ENCODE measurements around the gene HCN4.
"Not testable (repeated sequence)": the region's sequence is repeated elsewhere in the genome, so short reads cannot be mapped to it uniquely, and the experiment has no call there.

HCN4 gene

DNA sequence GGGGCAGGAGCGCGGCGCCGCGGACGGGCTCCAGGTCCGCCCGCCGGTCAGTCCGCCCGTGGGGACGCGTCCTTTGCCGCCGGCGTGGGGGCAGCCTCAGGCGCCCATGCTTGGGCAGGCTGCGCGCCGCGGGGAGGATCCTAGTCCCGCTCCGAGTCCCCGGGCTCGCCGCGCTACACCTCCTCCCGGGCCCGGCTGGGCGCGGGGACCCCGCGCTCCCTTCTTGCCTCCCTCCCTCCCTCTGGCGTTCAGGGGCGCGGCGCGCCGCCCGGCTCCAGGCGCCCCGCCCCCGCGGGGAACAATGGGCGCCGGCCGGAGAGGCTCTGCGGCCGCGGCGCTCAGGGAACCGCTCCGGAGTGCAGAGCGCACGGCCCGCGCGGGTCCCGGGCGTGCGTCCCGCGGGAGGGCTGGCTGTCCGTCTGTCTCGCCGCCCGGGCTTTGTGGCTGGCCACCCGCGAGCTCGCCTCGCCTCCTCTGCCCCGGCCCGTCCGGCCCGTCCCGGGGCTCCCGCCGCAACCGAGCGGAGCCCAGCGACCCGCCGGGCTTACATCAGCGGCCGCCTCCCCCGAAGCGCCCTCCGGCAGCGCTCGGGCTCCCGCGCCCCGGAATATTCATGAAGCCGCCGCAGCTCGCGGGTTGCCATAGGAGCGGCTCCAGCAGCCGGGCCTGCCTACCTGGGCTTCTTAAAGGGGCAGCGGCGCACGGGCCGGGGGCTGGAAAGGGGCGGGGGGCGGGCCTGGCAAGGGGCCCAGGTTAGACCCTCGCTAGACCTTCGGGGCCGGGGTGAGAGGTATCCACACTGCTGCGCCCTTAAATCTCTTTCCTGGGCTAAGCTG lies at the start of gene HCN4:
Gene HCN4, minus strand, starts transcription at position 658 of the 836 bp plus-strand sequence. CDS start 688 bp downstream, outside the sequence.
- DNase-seq (ENCODE audit: low spot score): peak; percentile 43

DNA sequence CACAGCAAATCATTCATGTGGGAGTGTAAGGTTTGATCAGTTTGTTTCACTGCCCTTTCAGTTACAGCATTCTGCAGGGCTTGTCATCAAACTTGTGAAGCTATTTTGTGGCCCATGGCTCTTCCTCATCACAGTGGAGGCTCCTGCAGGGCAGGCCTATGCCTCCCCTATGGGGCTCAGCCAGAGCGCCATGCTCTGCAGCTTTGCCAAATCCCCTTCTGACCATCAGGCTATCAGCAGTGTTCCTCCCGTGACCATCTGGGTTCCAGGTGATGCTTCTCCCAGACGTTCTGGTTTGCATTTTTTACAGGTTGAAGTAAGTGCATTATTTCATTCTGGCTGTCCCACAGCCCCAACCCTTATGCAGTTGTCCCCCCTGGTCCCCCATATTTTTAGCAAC lies 46.1 kb upstream of the HCN4 start:
- no peak for DNase-seq (ENCODE audit: low spot score)

DNA sequence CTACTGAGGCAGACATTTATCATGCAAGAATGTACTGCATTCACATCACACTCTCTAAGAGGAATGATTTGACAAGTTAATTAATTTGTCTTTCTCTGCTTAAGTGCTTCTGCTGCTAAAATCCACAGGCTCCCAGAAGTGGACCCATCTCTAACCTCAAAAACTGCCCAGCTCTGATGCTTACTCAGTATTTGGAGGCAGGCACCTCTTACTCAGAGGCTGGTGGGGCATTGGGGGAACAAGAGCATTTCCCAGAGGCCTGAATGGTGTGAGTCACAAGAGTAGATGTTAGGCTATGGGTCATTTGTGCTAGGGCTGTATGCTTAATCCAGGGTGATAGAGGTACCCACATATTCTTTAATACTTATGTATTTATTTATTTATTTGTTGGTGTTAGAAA lies 34.4 kb upstream of the HCN4 start:
- no peak for DNase-seq (ENCODE audit: low spot score)

DNA sequence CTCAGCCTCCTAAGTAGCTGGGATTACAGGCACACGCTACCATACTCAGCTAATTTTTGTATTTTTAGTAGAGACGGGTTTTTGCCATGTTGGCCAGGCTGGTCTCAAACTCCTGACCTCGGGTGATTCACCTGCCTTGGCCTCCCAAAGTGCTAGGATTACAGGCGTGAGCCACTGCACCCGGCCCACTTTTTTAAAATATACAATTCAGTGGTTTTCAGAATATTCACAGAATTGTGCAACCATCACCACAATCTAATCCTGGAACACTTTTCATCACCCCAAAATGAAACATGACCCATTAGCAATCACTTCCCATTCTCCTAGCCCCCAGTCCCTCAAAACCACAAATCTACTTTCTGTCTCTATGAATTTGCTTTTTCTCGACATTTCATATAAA lies 31.5 kb upstream of the HCN4 start:
- not testable (repeated sequence) for DNase-seq (ENCODE audit: low spot score)

DNA sequence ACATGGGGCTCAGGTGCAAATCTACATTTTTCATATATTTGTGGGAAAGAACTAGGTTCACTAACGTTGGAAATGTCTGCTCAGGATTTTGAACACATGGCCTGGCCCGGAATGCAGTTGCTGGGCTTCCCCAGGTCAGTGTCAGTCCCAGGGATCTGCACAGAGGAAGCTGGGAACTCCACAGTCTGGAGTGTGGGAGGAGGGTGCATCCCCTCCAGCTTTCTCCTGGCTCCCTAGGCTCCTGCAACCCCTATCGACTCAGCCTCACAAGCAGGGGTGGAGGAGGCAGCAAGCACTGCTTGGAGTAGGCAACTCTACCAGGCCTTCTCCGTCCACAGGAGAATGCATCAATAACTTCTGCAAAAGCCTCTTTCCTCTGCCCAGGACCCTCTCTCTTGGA lies 30.1 kb upstream of the HCN4 start:
- DNase-seq (ENCODE audit: low spot score): no peak

DNA sequence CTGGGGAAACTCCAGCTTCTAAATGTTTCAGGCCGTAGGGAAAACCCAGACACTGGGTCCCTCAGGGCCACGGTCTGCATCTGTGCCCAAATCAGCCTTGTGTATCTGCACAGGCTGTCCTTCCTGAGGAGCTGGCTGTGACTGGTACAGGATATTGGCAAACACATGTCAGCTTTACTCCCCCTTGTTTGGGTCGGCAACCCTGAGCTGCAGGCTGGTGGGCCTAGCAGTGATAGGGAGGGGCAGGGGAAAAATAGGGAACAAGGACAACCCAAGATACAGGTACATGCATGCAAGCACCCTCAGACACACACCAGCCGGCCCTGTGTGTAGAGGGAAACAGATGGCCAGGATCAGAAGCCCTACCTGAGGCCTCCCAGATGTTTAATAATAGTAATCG lies 28.7 kb upstream of the HCN4 start:
- DNase-seq (ENCODE audit: low spot score): no peak

DNA sequence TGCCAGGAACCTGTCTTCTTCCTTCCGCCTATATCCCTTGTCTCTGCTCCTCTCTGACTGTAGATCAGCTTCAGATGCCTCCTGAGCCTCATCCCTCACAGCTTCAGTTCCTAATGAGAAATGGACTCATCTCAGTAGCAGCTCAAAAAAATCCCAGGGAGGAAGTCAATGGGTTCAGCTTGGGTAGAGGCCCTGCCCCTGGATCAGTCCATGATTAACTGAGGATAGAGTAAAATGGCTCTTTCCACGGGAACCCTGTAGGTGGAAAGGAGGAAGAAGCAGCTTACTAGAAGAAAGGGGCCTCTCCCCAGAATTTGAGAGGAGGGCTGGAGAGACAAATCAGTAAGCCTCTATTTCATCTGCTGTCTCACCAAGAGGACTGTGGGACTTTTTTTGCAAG lies 26.9 kb upstream of the HCN4 start:
- DNase-seq (ENCODE audit: low spot score): no peak

DNA sequence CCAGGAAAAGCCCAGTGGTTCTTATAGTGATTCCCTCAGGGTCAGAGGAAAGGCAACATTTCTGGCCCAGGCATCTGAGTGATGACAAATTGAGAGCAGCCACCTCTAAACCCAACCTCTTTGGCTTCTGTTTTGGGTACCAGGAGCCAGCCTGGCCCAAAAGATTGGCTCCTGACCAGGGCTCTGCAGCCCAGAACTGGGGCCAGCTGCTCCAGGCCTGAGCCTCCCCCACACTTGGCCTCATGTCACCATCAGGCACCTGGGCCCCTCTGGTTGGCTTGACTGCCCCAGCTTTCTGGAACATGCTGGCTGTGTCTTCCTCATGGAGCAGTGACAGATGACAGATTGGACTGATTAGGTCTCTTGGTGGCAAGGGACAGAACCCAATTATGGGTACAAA lies 26.0 kb upstream of the HCN4 start:
- no peak for DNase-seq (ENCODE audit: low spot score)

DNA sequence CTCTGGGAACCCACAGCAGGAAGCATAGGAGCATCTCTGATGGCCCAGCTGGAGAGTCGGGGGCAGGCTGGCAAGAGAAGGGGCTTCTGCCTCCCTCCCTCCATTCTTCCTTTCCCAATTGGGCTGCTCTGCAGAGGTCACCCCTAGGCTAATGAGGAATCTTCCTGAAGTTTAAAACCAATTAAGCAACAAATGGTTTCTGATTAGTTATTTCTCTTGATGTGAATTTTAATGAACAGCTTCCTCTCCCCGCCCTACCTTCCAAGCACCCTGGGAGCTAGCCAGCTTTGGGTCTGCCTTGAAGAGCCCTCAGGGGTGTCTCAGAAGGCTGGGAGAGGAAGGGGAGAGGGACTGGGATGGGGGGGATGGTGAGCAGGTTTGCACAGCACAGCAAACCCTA lies 24.6 kb upstream of the HCN4 start:
- DNase-seq (ENCODE audit: low spot score): no peak

DNA sequence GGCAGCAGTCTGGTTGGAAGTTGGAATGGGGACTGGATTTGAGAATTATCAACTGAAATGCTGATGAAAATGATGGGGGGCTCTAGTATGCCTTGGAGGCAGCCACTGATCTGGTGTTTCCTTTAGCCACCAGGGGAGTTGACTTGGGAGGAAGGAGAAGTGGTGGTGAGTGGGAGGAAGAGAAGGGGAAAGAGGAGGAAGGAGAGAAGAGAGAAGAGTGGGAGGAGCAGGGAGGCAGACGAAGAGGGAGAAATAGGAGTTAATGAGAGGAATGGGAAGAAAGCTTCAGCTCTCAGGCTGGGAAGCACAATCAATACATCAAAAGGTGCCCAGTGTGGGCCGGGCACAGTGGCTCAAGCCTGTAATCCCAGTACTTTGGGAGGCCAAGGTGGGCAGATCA lies 23.3 kb upstream of the HCN4 start:
- DNase-seq (ENCODE audit: low spot score): no peak

DNA sequence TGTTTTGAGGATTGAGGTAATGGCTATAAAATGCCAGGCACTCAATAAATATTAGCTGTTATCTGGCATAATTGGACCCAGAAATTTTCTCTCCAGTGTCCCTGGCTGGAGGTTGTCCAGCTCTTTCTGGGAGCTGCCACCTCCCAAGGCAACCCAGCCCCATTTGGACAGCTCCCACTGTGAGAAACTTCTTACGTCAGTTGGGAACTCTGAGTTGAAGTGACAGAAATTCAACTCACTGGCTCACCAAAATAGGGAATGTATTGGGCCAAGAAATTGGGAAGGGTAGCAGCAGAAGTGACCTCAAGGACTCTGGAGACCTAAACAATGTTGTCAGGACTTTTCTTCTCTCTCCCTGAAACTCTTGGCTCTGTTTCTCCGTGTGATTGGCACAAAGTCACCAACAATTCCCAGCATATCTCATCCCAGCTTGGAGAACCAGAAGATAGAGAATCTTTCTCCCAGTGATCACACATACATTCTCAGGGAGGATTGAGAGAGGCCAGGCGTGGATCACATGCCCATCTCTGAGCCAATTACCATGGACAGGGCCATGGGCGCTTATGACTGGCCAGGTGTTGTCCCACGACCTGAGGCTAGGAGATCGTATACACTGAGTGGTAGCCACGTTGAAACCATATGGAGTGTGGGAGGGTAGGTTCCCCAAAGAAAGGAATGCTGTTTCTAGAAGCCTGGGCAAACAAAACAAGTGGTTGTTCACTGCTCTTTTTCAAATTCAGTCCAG lies 22.5 kb upstream of the HCN4 start:
- DNase-seq (ENCODE audit: low spot score): no peak

DNA sequence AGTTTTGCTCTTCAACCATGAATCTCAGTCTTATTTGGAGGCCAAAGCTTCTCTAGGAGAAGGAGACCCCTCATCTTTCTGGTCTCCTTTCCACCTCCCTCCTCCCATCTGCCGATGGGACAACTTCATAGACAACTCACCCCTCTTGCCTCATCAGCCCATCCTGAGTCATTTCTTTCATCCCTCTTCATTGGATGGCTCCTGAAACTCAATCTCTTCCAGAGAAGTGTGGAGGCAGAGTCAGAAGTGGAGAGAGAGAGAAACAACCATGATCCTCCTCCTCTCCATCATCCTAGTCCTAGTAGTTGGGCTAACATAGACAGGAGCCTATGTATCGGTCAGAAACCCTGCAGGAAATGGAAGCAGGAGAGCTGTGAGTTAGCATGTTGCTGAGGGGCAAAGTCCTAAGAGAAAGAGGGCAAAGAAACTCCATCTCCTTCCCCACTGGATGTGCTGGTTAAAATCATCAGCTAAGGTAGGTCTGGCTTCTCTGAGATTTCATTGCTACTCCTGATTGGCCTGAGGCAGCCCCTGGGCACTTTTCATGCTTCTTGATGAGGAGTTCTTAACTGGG lies 21.3 kb upstream of the HCN4 start:
- DNase-seq (ENCODE audit: low spot score): no peak

DNA sequence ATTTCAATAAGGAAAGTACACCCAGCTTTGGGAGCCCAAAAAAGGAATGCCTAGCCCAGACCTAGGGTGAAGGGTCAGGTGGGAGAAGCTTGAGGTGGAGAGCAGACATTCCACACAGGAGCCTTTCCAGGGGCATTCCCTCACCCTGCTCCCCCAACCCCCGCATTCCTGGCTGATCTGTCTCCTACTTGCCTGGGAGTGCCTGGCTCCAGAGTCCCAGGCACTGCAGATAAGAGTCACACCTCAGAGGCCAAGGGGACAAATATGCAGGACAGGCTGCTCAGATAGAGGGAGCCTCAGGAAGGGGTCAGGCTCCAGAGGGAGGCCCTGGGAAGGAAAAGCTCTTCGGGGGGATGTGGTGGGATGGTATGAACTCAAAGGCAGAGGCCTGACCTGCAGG lies 20.8 kb upstream of the HCN4 start:
- no peak for DNase-seq (ENCODE audit: low spot score)

DNA sequence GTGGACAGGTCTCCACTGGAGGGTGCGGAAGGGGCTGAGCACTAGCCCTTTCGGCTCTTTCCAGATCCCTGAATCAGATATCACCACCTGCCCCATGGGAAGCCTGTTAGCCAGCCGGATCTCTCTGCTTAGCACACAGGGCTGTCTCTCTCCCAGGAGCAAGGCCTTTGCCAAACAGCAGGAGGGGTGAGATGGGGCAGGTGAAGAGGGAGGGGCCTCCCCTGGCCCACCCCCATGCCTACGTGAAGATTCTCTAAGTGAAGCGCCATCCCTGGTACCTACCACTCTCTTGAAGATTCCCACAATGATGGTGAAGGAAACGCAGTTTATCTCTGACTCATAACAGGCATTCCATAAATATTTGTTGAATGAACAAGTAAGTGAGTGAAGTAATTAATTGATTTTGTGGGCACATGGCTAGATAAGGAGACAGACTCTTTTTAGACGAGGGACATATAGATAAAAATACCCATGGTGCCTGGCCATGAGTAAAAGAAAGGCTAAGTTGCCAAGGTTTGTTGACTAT lies 19.6 kb upstream of the HCN4 start:
- DNase-seq (ENCODE audit: low spot score): no peak

DNA sequence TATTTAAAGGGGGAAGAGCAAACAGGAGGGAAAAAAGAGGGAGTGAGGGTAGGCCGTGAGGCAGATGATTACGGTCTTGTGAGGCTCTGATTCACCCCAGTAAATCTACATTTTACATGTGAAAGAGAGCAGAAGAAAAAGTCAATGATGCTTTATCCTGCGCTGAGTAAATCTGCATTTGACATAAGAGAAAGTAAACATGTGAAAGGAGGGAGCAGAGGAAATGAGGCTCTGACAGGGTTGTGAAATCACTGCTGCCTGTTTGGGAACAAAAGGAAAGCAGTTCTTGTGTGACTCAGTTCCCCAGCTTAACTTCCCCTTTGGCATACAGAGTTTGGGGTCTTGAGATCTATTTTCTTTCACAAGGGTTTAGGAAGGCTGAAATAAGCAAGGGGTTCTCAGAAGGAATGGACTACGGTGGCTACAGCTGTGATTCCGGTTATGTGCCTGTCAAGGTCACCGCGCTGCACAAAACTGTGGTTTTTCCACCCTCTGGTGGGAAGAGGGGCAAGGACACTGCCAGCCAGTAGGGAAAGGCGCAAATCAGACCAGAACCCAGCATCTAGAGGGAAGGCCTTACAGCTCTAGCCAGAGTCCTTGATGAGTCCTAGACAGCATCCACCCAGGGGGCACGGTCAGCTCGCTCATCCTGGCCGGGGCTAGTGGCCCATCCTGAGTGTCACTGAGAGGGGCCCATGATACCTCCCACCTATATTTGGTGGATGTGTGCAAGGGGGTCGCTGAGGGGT lies 18.9 kb upstream of the HCN4 start:
- DNase-seq (ENCODE audit: low spot score): no peak

DNA sequence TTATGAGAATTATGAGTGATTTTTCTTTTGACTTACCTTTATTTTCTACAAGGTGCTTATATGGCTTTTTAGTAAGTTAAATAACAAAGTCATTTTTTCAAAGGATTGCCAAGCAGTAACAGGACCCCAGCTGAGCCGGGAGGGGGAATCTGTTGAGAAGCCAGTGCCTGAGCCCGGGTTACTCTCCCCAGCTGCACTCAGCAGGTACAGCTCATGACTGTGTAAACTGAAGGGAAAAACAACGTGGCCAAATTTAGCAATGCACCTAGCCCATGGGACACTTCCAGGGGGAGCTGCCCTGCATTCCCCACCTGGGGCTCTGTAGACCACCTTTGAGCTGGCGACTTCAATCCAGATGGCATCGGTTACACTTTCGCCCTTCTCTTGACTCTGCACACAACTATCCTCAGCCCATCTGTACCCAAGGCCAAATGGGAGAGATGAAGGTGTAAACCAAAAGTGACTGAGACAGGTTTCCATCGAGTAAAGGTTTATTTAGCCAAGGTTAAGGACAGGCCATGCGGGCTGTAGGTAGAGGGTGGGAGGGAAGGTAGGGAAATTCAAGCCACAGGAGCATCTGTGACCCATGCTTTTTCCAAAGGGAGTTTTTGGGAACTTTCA lies 18.2 kb upstream of the HCN4 start:
- no peak for DNase-seq (ENCODE audit: low spot score)

DNA sequence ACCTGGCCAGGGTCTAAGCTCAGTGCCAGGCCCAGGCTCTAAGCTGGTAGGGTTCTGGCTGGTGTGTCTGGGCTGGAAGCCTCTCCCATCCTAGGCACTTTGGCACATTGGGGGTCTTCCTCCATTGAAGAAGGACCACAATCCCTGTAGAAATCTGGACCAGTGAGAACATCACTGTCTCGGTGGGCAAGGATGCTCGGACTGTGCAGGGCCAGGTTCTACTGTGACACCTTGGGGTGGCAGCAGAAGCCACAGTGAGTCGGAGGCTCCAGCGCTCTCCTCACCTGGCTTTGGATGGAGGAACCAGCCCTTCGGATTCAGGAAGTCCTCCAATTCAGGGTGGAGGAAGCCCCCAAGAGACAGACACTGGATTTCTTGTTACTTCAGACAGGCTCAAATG lies 17.5 kb upstream of the HCN4 start:
- no peak for DNase-seq (ENCODE audit: low spot score)

DNA sequence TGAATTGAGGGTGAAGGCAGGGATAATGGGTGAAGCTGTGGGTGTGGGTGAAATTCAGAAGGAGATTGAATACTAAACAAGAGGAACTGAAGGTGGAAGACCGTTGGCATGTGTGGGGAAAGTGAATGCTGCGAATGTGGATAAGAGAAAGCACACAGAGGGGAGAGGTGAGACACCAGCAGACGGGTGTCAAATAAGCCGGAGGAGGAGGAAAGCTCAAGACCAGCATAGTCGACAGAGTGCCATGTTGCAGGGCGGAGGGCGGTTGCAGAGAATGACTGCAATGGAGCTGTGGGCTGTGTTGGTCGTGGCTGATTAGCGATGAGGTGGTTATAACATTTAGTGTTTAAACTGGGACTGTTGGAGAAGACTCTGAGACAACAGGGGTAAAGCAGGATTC lies 16.4 kb upstream of the HCN4 start:
- DNase-seq (ENCODE audit: low spot score): no peak

DNA sequence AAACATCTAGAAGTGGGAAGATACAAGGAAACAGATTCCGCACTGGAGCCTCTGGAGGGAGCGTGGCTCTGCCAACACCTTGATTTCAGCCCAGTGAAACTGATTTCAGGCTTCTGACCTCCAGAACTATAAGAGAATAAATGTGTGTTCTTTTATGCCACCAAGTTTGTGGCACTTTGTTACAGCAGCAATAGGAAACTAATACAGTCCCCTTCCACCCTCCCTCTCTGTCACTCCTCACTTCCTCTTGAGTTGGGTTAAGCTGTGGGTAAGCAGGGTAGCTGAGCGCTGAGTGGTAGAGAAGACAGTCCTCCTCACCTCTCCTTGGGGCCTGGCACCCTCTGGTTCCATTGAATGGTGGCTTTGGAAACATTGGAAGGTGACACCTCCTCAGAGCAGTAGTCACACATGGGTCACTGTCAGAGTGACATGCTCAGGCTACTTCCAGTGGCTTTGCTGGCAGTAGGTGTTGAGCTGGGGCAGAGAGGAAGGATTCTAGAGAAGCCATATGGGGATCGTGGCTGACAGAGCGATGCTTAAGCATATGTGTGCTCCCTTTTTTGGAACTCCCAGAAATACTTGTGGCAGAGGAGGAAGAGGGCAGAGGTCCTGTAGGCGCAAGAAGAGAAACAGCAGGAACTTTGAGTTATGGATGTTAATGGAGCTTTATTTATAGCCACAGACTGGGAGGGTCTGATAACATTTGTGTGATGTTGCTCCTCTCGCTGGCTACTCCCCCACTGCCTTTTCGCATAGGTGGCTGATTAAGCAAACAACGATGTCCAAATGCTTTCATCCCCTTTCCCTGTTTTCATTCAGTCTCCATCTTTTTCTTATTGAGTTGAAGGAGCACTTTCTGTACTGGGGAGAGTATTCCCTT lies 14.8 kb upstream of the HCN4 start:
- DNase-seq (ENCODE audit: low spot score): no peak

DNA sequence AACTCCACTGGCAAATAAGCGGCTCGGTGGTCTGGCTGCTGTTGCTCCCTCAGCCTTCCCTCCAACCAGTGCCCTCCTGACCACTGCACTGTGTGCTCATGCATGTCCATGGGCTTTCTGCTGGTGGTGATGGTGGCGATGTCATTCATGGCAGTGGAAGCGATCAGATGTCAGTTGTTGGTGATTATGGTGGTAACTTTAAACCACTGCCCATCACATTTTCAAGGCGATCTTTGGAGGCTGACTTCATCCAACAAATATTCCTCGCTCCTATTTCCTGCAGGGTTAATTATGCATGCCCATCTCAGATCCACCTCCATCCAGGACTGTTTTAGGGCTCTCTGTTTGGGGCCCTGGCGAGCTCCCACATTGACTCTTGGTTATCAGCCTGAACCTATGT lies 13.4 kb upstream of the HCN4 start:
- no peak for DNase-seq (ENCODE audit: low spot score)

DNA sequence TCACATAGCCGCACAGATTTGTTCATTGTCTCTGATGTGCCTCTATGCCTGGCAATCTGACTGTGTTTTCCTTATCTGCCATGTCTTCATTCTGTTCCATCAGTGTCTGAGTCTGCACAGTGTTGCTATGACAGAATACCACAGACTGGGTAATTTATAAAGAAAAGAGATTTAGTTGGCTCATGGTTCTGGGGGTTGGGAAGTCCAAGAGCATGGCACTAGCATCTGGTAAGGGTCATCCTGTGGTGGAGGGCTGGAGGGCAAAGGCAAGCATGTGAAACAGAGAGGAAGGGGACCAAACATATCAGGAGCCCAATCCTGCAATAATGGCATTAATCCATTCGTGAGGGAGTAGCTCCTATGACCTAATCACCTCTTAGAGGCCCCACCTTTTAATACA lies 11.9 kb upstream of the HCN4 start:
- DNase-seq (ENCODE audit: low spot score): no peak

Measured in AG08396 (cell line).